Measurements from ENCODE around the gene ADAMTS14. TPM values are rescaled to one million over a fixed set of nuclear protein-coding genes. Genes with fewer than 3 reads are reported as not detected.
"Not testable (repeated sequence)": the region's sequence is repeated elsewhere in the genome, so short reads cannot be mapped to it uniquely, and the experiment has no call there.

Gene ADAMTS14
- polyA plus RNA-seq, 1 donor = 1.1 TPM

GRCh38 chr10:70751356-70751755 lies 79.0 kb downstream of the ADAMTS14 start:
- no peak for DNase-seq

- DNase-seq = no peak
Observed at GRCh38 chr10:70751991-70752390, 79.7 kb downstream of the ADAMTS14 start.

- DNase-seq = no peak
Observed at GRCh38 chr10:70752571-70752970, 80.3 kb downstream of the ADAMTS14 start.

GRCh38 chr10:70753026-70753663 lies 80.8 kb downstream of the ADAMTS14 start:
- no peak for DNase-seq

- DNase-seq = no peak
Observed at GRCh38 chr10:70753841-70754621, 81.7 kb downstream of the ADAMTS14 start.

- no peak for DNase-seq
Observed at GRCh38 chr10:70756700-70757360, 84.5 kb downstream of the ADAMTS14 start.

GRCh38 chr10:70757856-70758255 lies 85.5 kb downstream of the ADAMTS14 start:
- no peak for DNase-seq

GRCh38 chr10:70758757-70759514 lies 86.6 kb downstream of the ADAMTS14 start:
- peak; percentile 79 for DNase-seq

- no peak for DNase-seq
Observed at GRCh38 chr10:70759781-70760180, 87.5 kb downstream of the ADAMTS14 start.

GRCh38 chr10:70760271-70760787 lies 88.0 kb downstream of the ADAMTS14 start:
- no peak for DNase-seq

- no peak for DNase-seq
Observed at GRCh38 chr10:70761031-70761601, 88.8 kb downstream of the ADAMTS14 start.

- DNase-seq = no peak
Observed at GRCh38 chr10:70761727-70762350, 89.5 kb downstream of the ADAMTS14 start.

GRCh38 chr10:70762441-70763175 lies 90.3 kb downstream of the ADAMTS14 start:
- DNase-seq = no peak

- DNase-seq = no peak
Observed at GRCh38 chr10:70763567-70763966, 91.3 kb downstream of the ADAMTS14 start.

GRCh38 chr10:70765794-70766594 lies 93.7 kb downstream of the ADAMTS14 start:
- DNase-seq = no peak

GRCh38 chr10:70768026-70768685 lies 95.8 kb downstream of the ADAMTS14 start:
- not testable (repeated sequence) for DNase-seq

GRCh38 chr10:70769121-70769520 lies 96.8 kb downstream of the ADAMTS14 start:
- no peak for DNase-seq

GRCh38 chr10:70770001-70770400 lies 97.7 kb downstream of the ADAMTS14 start:
- no peak for DNase-seq

GRCh38 chr10:70770516-70770915 lies 98.2 kb downstream of the ADAMTS14 start:
- not testable (repeated sequence) for DNase-seq
